ENCODE results near the gene CCDC70.

GRCh38 chr13:51819544-51819943 is 42.2 kb upstream of the CCDC70 start:
- TF ChIP-seq CTCF (IDR thresholded peaks at IDR 0.05; ENCODE audit: low read length) (no peak), EZH2 (optimal IDR thresholded peaks at IDR 0.05; ENCODE audit: low read depth, low read length) (no peak), EZH2phosphoT487 (IDR thresholded peaks at IDR 0.05; ENCODE audit: low read length) (no peak)
